K562 (cell line): ENCODE data around the gene NKG7. TPM values are rescaled to one million over a fixed set of nuclear protein-coding genes. Genes with fewer than 3 reads are reported as not detected.

ENCODE experiments used
- BRD4 ChIP-seq: fragments of 200-600 bp; sonication (generic); IDR thresholded peaks from 2 replicates; pipeline ENCODE4 v1.6.1; 2017; ENCODE audit warnings: inconsistent platforms
- CHD4 ChIP-seq: fragments of 200-600 bp; sonication (generic); IDR thresholded peaks from 3 replicates; pipeline ENCODE4 v1.6.1; 2012; ENCODE audit warnings: low read depth, mild to moderate bottlenecking, mixed read lengths, low read length, inconsistent platforms; ENCODE audit not compliant: insufficient read depth, insufficient replicate concordance, poor library complexity, severe bottlenecking
- FOXA3 ChIP-seq, 2 experiments: fragments of 450-650 bp in 1 of 2; sonication (generic) in 1 of 2; formaldehyde crosslinking; IDR thresholded peaks in 1 of 2; conservative IDR thresholded peaks in 1 of 2; 2 replicates each; pipeline versions ENCODE4 v1.4.0 to v1.8.0; 2020 to 2022; ENCODE audit warnings: mild to moderate bottlenecking in 2 of 2, missing genetic modification reagents in 1 of 2
- GATAD2B ChIP-seq: fragments of 450-650 bp; IDR thresholded peaks from 2 replicates; pipeline ENCODE4 v1.6.1; 2017; ENCODE audit warnings: mild to moderate bottlenecking, borderline replicate concordance
- HCFC1 ChIP-seq: IDR thresholded peaks from 2 replicates; pipeline ENCODE4 v1.6.1; 2012; ENCODE audit warnings: low read depth, low read length, improper control_type of control experiment
- HDAC8 ChIP-seq: fragments of 450-650 bp; IDR thresholded peaks from 2 replicates; pipeline ENCODE4 v1.6.1; 2016; ENCODE audit warnings: mild to moderate bottlenecking, missing genetic modification characterization, moderate library complexity, missing compliant biosample characterization
- JUND ChIP-seq, 2 experiments: IDR thresholded peaks; 2 replicates in 1 of 2; 3 replicates in 1 of 2; pipeline ENCODE4 v1.6.1; 2011; ENCODE audit warnings: borderline replicate concordance in 2 of 2, low read depth in 2 of 2, low read length in 2 of 2, improper control_type of control experiment in 1 of 2, missing biosample characterization in 1 of 2, missing genetic modification characterization in 1 of 2, missing genetic modification reagents in 1 of 2
- MBD2 ChIP-seq: sonication (generic); IDR thresholded peaks from 2 replicates; pipeline ENCODE4 v1.6.1; 2016; ENCODE audit warnings: low read depth, borderline replicate concordance
- MECOM ChIP-seq: fragments of 250-450 bp; sonication (Bioruptor Pico); IDR thresholded peaks from 2 replicates; pipeline ENCODE4 v1.8.0; 2022; ENCODE audit warnings: inconsistent platforms
- RBBP5 ChIP-seq: fragments of 200-600 bp; sonication (generic); IDR thresholded peaks from 2 replicates; pipeline ENCODE4 v1.6.1; 2012; ENCODE audit warnings: borderline replicate concordance, mild to moderate bottlenecking, low read length, control low read depth, inconsistent platforms; ENCODE audit not compliant: insufficient read depth, poor library complexity, severe bottlenecking
- SIX5 ChIP-seq, 2 experiments: IDR thresholded peaks; 2 replicates each; pipeline ENCODE4 v1.6.1; 2011; ENCODE audit warnings: low read length in 2 of 2, borderline replicate concordance in 1 of 2, low read depth in 1 of 2, mild to moderate bottlenecking in 1 of 2, moderate library complexity in 1 of 2; ENCODE audit not compliant: insufficient read depth in 1 of 2
- SOX6 ChIP-seq: fragments of 450-650 bp; IDR thresholded peaks from 2 replicates; pipeline ENCODE4 v1.6.1; 2014; ENCODE audit warnings: mild to moderate bottlenecking
- TEAD2 ChIP-seq: fragments of 450-650 bp; IDR thresholded peaks from 2 replicates; pipeline ENCODE4 v1.6.1; 2016; ENCODE audit warnings: missing genetic modification characterization, control low read depth, missing compliant biosample characterization
- XRCC4 ChIP-seq: IDR thresholded peaks from one replicate; pipeline ENCODE4 v1.6.1; 2011; ENCODE audit not compliant: insufficient read depth, insufficient read length; ENCODE audit errors: extremely low read depth
- YBX1 ChIP-seq: fragments of 450-650 bp; IDR thresholded peaks from 2 replicates; pipeline ENCODE4 v1.7.1; 2016; ENCODE audit warnings: mild to moderate bottlenecking
- ZBTB17 ChIP-seq: fragments of 450-650 bp; formaldehyde crosslinking; IDR thresholded peaks from 2 replicates; pipeline ENCODE4 v1.4.0; 2020; ENCODE audit warnings: mild to moderate bottlenecking
- ZNF224 ChIP-seq: sonication (generic); formaldehyde crosslinking; IDR thresholded peaks from 2 replicates; pipeline ENCODE4 v1.8.0; 2022; ENCODE audit warnings: mild to moderate bottlenecking, missing genetic modification reagents
- ZNF253 ChIP-seq: fragments of 250-450 bp; sonication (Bioruptor Pico); conservative IDR thresholded peaks from 2 replicates; pipeline ENCODE4 v1.6.1; 2021; ENCODE audit warnings: mild to moderate bottlenecking
- ZNF263 ChIP-seq: sonication (generic); formaldehyde crosslinking; IDR thresholded peaks from 2 replicates; pipeline ENCODE4 v1.8.0; 2022; ENCODE audit warnings: mild to moderate bottlenecking, missing genetic modification reagents, borderline replicate concordance
- ZNF347 ChIP-seq: fragments of 450-650 bp; formaldehyde crosslinking; IDR thresholded peaks from 2 replicates; pipeline ENCODE4 v1.4.0; 2020; ENCODE audit warnings: low read depth, mild to moderate bottlenecking, moderate library complexity
- ZNF445 ChIP-seq: fragments of 250-450 bp; sonication (Bioruptor Pico); IDR thresholded peaks from 2 replicates; pipeline ENCODE4 v1.4.0; 2020; ENCODE audit warnings: low read depth, mild to moderate bottlenecking, moderate library complexity
- polyA plus RNA-seq, 8 experiments: library from polyadenylated mRNA; depleted of rRNA in 4 of 8; stranded (reverse) in 5 of 8; unstranded in 3 of 8; fragments of >200 nt; fragmentation: Nextera tagmentation in 2 of 8; fragmentation: Illumina TruSeq in 1 of 8; extraction: Ambion mirVana in 2 of 8; extraction: Trizol in 1 of 8; gene quantifications; 2 replicates each; pipeline versions ENCODE4 v1.2.1 to v1.2.3, GENCODE V29; 2011 to 2014; ENCODE audit warnings: inconsistent platforms in 1 of 8, missing spikeins in 1 of 8
- total RNA-seq, 7 experiments: library from RNA; depleted of rRNA in 6 of 7; stranded (reverse); fragments of >200 nt in 6 of 7; fragmentation: Illumina TruSeq in 2 of 7; extraction: Trizol in 2 of 7; gene quantifications; 2 replicates each; pipeline versions ENCODE4 v1.2.1 to v1.2.3, GENCODE V29; 2011 to 2021; ENCODE audit warnings: low replicate concordance in 1 of 7
- TF ChIP-seq, protein P1 (sequence below): fragments of 450-650 bp; conservative IDR thresholded peaks from 2 replicates; pipeline ENCODE4 v1.6.1; 2016; ENCODE audit warnings: missing genetic modification characterization, low read depth, mild to moderate bottlenecking, control low read depth, missing compliant biosample characterization
- TF ChIP-seq, protein P2 (sequence below): sonication (generic); formaldehyde crosslinking; IDR thresholded peaks from 2 replicates; pipeline ENCODE4 v1.8.1; 2023; ENCODE audit warnings: mild to moderate bottlenecking, missing genetic modification reagents
- TF ChIP-seq, protein P3 (sequence below): fragments of 250-450 bp; sonication (Bioruptor Pico); IDR thresholded peaks from 2 replicates; pipeline ENCODE4 v1.4.0; 2020

NKG7 gene
- total and polyA plus RNA-seq, 9 of the 15 experiments (the other 6 are each of a cell fraction or from before 2014, with no cell fraction given) = 0.30 to 0.70 (median 0.51) TPM; not detected in 2

DNA sequence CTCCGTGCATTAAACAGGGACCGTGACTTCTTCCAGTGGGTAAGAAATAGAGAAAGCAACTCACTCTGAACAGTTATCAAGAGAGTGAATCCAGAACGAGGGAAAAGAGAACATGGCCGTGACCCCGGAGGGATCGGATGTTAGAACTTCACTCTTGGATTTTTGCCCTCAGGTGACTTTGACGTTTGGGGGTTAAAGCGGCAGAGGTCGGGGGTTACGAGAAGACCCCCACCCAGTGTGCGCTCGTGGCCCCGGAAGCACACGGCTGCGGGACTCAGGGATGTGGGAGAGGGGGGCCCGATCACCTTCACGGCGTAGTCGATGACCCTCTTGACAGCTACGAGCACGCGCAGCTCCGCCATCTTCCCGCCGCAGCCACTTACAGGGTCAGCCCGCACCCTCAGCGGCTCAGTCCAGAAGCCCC, 6.5 kb downstream of the NKG7 start, which contains the start of gene ETFB (continued):
- no peak for TF ChIP-seq TEAD2 (tag)
- no peak for TF ChIP-seq YBX1
- TF ChIP-seq ZNF445 (CRISPR knock-in tag) = no peak
- no peak for TF ChIP-seq JUND (IDR thresholded peaks at IDR 0.05; ENCODE audit: borderline replicate concordance, low read depth, low read length)
- TF ChIP-seq JUND (tag; IDR thresholded peaks at IDR 0.05; ENCODE audit: borderline replicate concordance, low read depth, low read length) = no peak
- TF ChIP-seq MBD2 = no peak
- TF ChIP-seq SIX5 (IDR thresholded peaks at IDR 0.05; ENCODE audit: borderline replicate concordance in 1 of 2, insufficient read depth in 1 of 2, low read depth in 1 of 2, low read length in 2 of 2) = no peak
- no peak for TF ChIP-seq GATAD2B
- TF ChIP-seq, protein P1, sequence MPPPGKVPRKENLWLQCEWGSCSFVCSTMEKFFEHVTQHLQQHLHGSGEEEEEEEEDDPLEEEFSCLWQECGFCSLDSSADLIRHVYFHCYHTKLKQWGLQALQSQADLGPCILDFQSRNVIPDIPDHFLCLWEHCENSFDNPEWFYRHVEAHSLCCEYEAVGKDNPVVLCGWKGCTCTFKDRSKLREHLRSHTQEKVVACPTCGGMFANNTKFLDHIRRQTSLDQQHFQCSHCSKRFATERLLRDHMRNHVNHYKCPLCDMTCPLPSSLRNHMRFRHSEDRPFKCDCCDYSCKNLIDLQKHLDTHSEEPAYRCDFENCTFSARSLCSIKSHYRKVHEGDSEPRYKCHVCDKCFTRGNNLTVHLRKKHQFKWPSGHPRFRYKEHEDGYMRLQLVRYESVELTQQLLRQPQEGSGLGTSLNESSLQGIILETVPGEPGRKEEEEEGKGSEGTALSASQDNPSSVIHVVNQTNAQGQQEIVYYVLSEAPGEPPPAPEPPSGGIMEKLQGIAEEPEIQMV = no peak
- TF ChIP-seq HDAC8 (tag) = no peak
- TF ChIP-seq FOXA3 (CRISPR knock-in tag; conservative IDR thresholded peaks at IDR 0.05 in 1 of 2, IDR thresholded peaks at IDR 0.05 in 1 of 2) = no peak
- TF ChIP-seq ZNF263 = no peak
- no peak for TF ChIP-seq MECOM (CRISPR knock-in tag)
- TF ChIP-seq XRCC4 = no peak
- no peak for TF ChIP-seq ZNF224
- TF ChIP-seq CHD4 = no peak
- no peak for TF ChIP-seq ZBTB17 (CRISPR knock-in tag)
- TF ChIP-seq BRD4 = 0 out of 2 replicates have a peak, but pooled peaks have one; percentile 45
- TF ChIP-seq ZNF253 (CRISPR knock-in tag) = no peak
- TF ChIP-seq, protein P2, sequence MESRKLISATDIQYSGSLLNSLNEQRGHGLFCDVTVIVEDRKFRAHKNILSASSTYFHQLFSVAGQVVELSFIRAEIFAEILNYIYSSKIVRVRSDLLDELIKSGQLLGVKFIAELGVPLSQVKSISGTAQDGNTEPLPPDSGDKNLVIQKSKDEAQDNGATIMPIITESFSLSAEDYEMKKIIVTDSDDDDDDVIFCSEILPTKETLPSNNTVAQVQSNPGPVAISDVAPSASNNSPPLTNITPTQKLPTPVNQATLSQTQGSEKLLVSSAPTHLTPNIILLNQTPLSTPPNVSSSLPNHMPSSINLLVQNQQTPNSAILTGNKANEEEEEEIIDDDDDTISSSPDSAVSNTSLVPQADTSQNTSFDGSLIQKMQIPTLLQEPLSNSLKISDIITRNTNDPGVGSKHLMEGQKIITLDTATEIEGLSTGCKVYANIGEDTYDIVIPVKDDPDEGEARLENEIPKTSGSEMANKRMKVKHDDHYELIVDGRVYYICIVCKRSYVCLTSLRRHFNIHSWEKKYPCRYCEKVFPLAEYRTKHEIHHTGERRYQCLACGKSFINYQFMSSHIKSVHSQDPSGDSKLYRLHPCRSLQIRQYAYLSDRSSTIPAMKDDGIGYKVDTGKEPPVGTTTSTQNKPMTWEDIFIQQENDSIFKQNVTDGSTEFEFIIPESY (CRISPR knock-in tag) = no peak
- TF ChIP-seq, protein P3, sequence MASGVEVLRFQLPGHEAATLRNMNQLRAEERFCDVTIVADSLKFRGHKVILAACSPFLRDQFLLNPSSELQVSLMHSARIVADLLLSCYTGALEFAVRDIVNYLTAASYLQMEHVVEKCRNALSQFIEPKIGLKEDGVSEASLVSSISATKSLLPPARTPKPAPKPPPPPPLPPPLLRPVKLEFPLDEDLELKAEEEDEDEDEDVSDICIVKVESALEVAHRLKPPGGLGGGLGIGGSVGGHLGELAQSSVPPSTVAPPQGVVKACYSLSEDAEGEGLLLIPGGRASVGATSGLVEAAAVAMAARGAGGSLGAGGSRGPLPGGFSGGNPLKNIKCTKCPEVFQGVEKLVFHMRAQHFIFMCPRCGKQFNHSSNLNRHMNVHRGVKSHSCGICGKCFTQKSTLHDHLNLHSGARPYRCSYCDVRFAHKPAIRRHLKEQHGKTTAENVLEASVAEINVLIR (CRISPR knock-in tag) = no peak
- TF ChIP-seq SOX6 = no peak
- peak; percentile 55 for TF ChIP-seq RBBP5
- no peak for TF ChIP-seq ZNF347 (CRISPR knock-in tag)
- TF ChIP-seq HCFC1 = no peak
